ENCODE measurements around the gene GPA33.

DNA sequence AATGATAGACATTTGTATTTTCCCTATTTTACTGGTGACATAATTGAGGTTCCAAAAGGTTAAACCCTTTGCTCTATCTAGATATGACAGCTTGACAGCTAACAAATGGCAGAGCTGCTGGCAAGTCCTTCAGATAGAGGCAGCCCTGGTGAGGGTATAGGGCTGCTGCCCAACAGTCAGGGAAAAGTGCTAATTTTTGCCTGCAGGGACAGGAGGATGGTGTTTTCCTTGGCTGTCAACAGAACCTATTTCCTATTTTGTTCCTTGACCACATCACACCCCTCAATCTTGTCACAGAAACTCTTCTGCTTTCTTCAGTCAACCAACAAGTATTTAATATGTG, 12.3 kb downstream of the GPA33 start:
- TF ChIP-seq, protein P1, sequence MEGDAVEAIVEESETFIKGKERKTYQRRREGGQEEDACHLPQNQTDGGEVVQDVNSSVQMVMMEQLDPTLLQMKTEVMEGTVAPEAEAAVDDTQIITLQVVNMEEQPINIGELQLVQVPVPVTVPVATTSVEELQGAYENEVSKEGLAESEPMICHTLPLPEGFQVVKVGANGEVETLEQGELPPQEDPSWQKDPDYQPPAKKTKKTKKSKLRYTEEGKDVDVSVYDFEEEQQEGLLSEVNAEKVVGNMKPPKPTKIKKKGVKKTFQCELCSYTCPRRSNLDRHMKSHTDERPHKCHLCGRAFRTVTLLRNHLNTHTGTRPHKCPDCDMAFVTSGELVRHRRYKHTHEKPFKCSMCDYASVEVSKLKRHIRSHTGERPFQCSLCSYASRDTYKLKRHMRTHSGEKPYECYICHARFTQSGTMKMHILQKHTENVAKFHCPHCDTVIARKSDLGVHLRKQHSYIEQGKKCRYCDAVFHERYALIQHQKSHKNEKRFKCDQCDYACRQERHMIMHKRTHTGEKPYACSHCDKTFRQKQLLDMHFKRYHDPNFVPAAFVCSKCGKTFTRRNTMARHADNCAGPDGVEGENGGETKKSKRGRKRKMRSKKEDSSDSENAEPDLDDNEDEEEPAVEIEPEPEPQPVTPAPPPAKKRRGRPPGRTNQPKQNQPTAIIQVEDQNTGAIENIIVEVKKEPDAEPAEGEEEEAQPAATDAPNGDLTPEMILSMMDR (IDR thresholded peaks at IDR 0.05), result no peak
- TF ChIP-seq JUNB (IDR thresholded peaks at IDR 0.05), result no peak
- no peak for TF ChIP-seq EP300 (IDR thresholded peaks at IDR 0.05)
- no peak for TF ChIP-seq NFE2L2 (conservative IDR thresholded peaks at IDR 0.05; ENCODE audit: low read length)
- TF ChIP-seq HOXB13 (CRISPR knock-in tag; IDR thresholded peaks at IDR 0.05; ENCODE audit: low read depth), result no peak
- no peak for TF ChIP-seq MAFK (IDR thresholded peaks at IDR 0.05; ENCODE audit: partially characterized antibody)
